Brain microvascular endothelial cell (primary cell): ENCODE measurements around the gene CA7.

Experiments used
- DNase-seq: peaks from one replicate; pipeline ENCODE4 v3.0.0-alpha.2; 2020
- H3K27ac ChIP-seq: fragments of 250-450 bp; sonication (Bioruptor Pico); 2 replicates; pipeline ENCODE4 v1.5.1; 2020; ENCODE audit warnings: mild to moderate bottlenecking, moderate library complexity
- H3K27me3 ChIP-seq: fragments of 250-450 bp; sonication (Bioruptor Pico); replicated peaks from 2 replicates; pipeline ENCODE4 v1.5.1; 2020; ENCODE audit warnings: mild to moderate bottlenecking
- H3K36me3 ChIP-seq: fragments of 250-450 bp; sonication (Bioruptor Pico); replicated peaks from 2 replicates; pipeline ENCODE4 v1.5.1; 2020; ENCODE audit warnings: mild to moderate bottlenecking
- H3K4me3 ChIP-seq: 2 replicates; pipeline ENCODE4 v1.5.1; 2011; ENCODE audit warnings: low read depth, mild to moderate bottlenecking, control low read depth, low read length, moderate library complexity
- CTCF ChIP-seq: IDR thresholded peaks from 2 replicates; pipeline ENCODE4 v1.5.1; 2011; ENCODE audit warnings: low read depth, mild to moderate bottlenecking, moderate library complexity, low read length, control low read depth, inconsistent platforms; ENCODE audit errors: missing control alignments
- in situ Hi-C: cut with HindIII; loops from 2 replicates; pipeline ENCODE4 v1.10.0; 2017; ENCODE audit warnings: low sequenced_read_pairs, low pct_ligation_motif_present

Gene CA7

DNA sequence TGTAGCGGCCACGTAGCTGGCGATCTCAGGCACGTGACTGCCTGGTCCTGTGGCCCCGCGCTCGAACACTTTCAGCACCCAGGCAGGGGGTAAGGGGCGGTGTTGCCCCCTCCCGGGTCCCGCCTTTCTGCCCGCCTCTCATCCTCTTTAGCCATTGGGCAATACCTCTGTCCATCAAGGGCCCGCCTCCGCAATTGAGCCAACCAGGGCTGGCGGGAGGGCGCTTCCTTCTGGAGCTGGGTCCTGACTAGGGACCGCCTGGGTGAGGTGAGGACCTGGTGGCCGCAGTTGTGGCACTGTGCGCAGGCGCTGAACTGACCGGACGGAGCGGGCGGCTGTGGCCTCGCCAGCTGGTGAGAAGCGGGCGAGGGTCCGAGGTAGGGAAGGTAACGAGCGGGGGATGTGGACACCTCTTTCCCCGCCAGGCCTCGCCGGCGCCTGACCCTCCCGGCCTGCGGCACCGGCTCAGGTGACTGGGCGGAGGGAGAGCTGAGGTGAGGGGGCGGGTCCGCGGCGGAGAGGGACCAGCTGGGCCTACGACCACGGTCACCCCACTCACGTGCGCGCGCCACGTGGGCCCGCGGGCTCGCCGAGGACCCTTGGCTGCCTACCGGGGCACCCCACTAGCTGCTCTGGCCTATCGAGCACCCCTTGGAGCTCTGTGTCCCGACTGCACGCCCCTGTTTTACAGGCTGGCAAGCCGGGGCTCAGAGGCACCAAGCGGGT is 36.2 kb downstream of the CA7 start, which contains the start of gene PDP2:
Gene PDP2, plus strand, starts transcription at position 228 of the 726 bp plus-strand sequence. CDS start 3,770 bp downstream, outside the sequence.
- Histone ChIP-seq H3K36me3 (peaks cover 13% of the 10 kb centered on the region), H3K4me3 (peak within 1 kb of the TSS; percentile 89), H3K27me3 (no peaks in the 10 kb centered on the region), H3K27ac (peak within 1 kb of the TSS; percentile 8)
- peak; percentile 91 for DNase-seq
- no peak for TF ChIP-seq CTCF
- in situ Hi-C loops, result no loop called here

- no peaks in the 10 kb centered on the region for H3K27me3 ChIP-seq
Measured at GRCh38 chr16:66881014-66881417, 36.8 kb downstream of the CA7 start.

GRCh38 chr16:66881560-66881959 is 37.3 kb downstream of the CA7 start:
- H3K4me3 ChIP-seq, result peak overlapping the region; percentile 89

More at GRCh38 chr16:66881014-66881417, 36.8 kb downstream of the CA7 start:
- no peak overlapping the region for H3K27ac ChIP-seq
- no peak for DNase-seq
- no peak for TF ChIP-seq CTCF
- in situ Hi-C loops, result no loop called here
- peaks cover 18% of the 10 kb centered on the region for H3K36me3 ChIP-seq
- peak overlapping the region; percentile 89 for H3K4me3 ChIP-seq

GRCh38 chr16:66881964-66882508 is 37.8 kb downstream of the CA7 start:
- no peak for DNase-seq
- Histone ChIP-seq H3K4me3 (no peak overlapping the region), H3K27me3 (no peaks in the 10 kb centered on the region), H3K27ac (no peak overlapping the region), H3K36me3 (peaks cover 18% of the 10 kb centered on the region)
- TF ChIP-seq CTCF, result no peak
- in situ Hi-C loops, result no loop called here

More at GRCh38 chr16:66881560-66881959, 37.3 kb downstream of the CA7 start:
- in situ Hi-C loops, result no loop called here
- H3K27ac ChIP-seq, result no peak overlapping the region
- DNase-seq, result no peak
- TF ChIP-seq CTCF, result no peak
- no peaks in the 10 kb centered on the region for H3K27me3 ChIP-seq
- H3K36me3 ChIP-seq, result peaks cover 18% of the 10 kb centered on the region

- in situ Hi-C loops, result no loop called here
- H3K27ac ChIP-seq, result no peak overlapping the region
- H3K36me3 ChIP-seq, result peaks cover 18% of the 10 kb centered on the region
- DNase-seq, result no peak
- no peak overlapping the region for H3K4me3 ChIP-seq
- no peak for TF ChIP-seq CTCF
- H3K27me3 ChIP-seq, result no peaks in the 10 kb centered on the region
Measured at GRCh38 chr16:66882702-66883101, 38.5 kb downstream of the CA7 start.
